ENCODE measurements around the gene C1orf50.
A peak's percentile ranks its signal among the peaks of the same experiment; 100 is the strongest.
"Not testable (repeated sequence)": the region's sequence is repeated elsewhere in the genome, so short reads cannot be mapped to it uniquely, and the experiment has no call there.

C1orf50 gene

GRCh38 chr1:42766741-42767509 lies at the start of gene C1orf50, which contains the start of gene P3H1:
C1orf50 (plus strand) TSS chr1:42767249; CDS start chr1:42767312, 63 bp downstream.
P3H1 (minus strand) TSS chr1:42767028; CDS start chr1:42766971, 57 bp downstream.
- DNase-seq (ENCODE audit: low read depth in 2 of 2): peak; percentile 99

- DNase-seq (ENCODE audit: low read depth in 2 of 2): no peak
Measured at GRCh38 chr1:42720868-42721267, 46.2 kb upstream of the C1orf50 start.

- DNase-seq (ENCODE audit: low read depth in 2 of 2): no peak
Measured at GRCh38 chr1:42721926-42722325, 45.1 kb upstream of the C1orf50 start.

- DNase-seq (ENCODE audit: low read depth in 2 of 2): not testable (repeated sequence)
Measured at GRCh38 chr1:42722403-42722802, 44.6 kb upstream of the C1orf50 start.

- DNase-seq (ENCODE audit: low read depth in 2 of 2): no peak
Measured at GRCh38 chr1:42723511-42723910, 43.5 kb upstream of the C1orf50 start.

- DNase-seq (ENCODE audit: low read depth in 2 of 2): not testable (repeated sequence)
Measured at GRCh38 chr1:42725820-42726219, 41.2 kb upstream of the C1orf50 start.

GRCh38 chr1:42730002-42730401 lies 37.0 kb upstream of the C1orf50 start:
- no peak for DNase-seq (ENCODE audit: low read depth in 2 of 2)

GRCh38 chr1:42730988-42731387 lies 36.1 kb upstream of the C1orf50 start:
- peak; percentile 13 for DNase-seq (ENCODE audit: low read depth in 2 of 2)

GRCh38 chr1:42731585-42731984 lies 35.5 kb upstream of the C1orf50 start:
- no peak for DNase-seq (ENCODE audit: low read depth in 2 of 2)

- DNase-seq (ENCODE audit: low read depth in 2 of 2): no peak
Measured at GRCh38 chr1:42732126-42732680, 34.8 kb upstream of the C1orf50 start.

GRCh38 chr1:42733415-42734200 lies 33.4 kb upstream of the C1orf50 start:
- no peak for DNase-seq (ENCODE audit: low read depth in 2 of 2)

GRCh38 chr1:42734201-42735035 lies 32.6 kb upstream of the C1orf50 start:
- DNase-seq (ENCODE audit: low read depth in 2 of 2): no peak

GRCh38 chr1:42735056-42735455 lies 32.0 kb upstream of the C1orf50 start:
- DNase-seq (ENCODE audit: low read depth in 2 of 2): no peak

GRCh38 chr1:42735477-42736105 lies 31.5 kb upstream of the C1orf50 start:
- DNase-seq (ENCODE audit: low read depth in 2 of 2): no peak

GRCh38 chr1:42736152-42736551 lies 30.9 kb upstream of the C1orf50 start:
- DNase-seq (ENCODE audit: low read depth in 2 of 2): no peak

- DNase-seq (ENCODE audit: low read depth in 2 of 2): no peak
Measured at GRCh38 chr1:42736571-42737200, 30.4 kb upstream of the C1orf50 start.

GRCh38 chr1:42737257-42737656 lies 29.8 kb upstream of the C1orf50 start:
- DNase-seq (ENCODE audit: low read depth in 2 of 2): no peak

- no peak for DNase-seq (ENCODE audit: low read depth in 2 of 2)
Measured at GRCh38 chr1:42737986-42738677, 28.9 kb upstream of the C1orf50 start.

- DNase-seq (ENCODE audit: low read depth in 2 of 2): no peak
Measured at GRCh38 chr1:42738678-42739226, 28.3 kb upstream of the C1orf50 start.
